Measurements from ENCODE around the gene C15orf61.

GRCh38 chr15:67560320-67560719 lies 39.4 kb downstream of the C15orf61 start:
- TF ChIP-seq CTCF (IDR thresholded peaks at IDR 0.05) (no peak), POLR2AphosphoS5 (IDR thresholded peaks at IDR 0.05; ENCODE audit: low read depth, low read length) (no peak), TCF7L2 (IDR thresholded peaks at IDR 0.05; ENCODE audit: low read depth, low read length) (no peak), REST (IDR thresholded peaks at IDR 0.05; ENCODE audit: insufficient read depth in 1 of 2, low read depth in 2 of 2, low read length in 1 of 2) (no peak)

All from Panc1 (cell line).